ENCODE results near the gene DUSP23.

DNA sequence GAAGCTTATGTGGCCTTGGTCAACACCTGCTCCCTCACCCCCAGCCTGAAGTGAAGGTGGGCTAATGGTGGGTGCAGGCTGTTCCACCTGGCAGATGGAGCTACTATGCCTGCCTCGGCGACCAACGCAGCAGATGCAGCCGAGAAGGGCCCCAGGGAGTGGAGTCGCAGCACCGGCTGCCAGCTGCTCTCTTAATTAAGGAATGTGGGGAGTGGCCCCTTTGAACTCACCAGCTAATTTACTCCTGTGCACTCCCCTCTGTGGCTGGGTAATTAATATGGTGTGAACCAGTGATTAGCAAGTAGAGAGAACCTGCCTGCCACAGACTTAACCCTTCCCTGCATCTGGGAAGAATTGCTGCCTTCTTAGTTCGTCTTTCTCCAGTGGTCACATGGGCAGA is 42.6 kb downstream of the DUSP23 start:
- TF ChIP-seq POLR2A (IDR thresholded peaks at IDR 0.05; ENCODE audit: low read length) (no peak), GATA1 (IDR thresholded peaks at IDR 0.05; ENCODE audit: low read depth, low read length) (no peak)

Data from erythroblast (primary cell).